Epidermal melanocyte (primary cell): ENCODE results near the gene NACC2.
A peak's percentile ranks its signal among the peaks of the same experiment; 100 is the strongest.
"Not testable (repeated sequence)": the region's sequence is repeated elsewhere in the genome, so short reads cannot be mapped to it uniquely, and the experiment has no call there.

ENCODE experiments used
- DNase-seq: peaks from one replicate; pipeline ENCODE4 v3.0.0; 2011; ENCODE audit warnings: low spot score; ENCODE audit not compliant: insufficient read length

NACC2 gene

DNA sequence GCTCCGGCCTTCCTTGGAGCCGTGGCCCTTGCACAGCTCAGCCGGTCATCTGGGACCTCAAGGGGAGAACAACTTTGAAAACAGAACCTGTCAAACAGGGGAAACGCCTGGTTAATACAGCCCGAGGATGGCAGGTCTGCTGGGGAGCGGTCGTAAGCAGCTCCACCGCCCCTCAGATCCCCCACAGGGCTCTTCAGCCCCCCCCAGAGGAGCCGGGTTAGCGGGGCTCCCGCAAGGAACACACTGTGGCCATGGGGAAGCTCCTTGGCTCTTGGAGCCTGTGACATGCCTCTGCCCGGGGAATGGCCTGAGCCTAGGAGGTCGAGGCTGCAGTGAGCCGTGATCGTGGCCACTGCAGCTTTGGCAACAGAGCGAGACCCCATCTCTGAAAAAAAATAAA lies 16.8 kb upstream of the NACC2 start:
- DNase-seq = no peak

DNA sequence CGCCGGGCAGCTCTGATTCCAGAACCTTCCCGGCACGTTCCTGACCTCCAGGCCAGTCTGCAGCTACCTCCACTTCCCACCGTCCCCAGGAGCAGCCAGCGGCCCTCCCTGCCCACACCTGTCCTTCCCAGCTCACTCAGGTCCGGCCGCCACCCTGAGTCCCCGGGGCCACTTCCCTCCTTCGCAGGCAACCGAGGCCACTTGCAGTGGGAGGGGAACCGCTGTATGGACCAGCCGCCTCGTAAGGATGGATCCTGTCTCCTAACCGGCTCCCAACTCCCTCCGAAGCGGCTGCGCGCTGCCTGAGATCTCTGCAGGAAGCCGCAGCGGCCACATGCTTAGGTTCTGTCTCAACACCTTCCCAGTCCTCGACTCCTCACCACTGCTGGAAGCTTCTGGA lies 16.1 kb upstream of the NACC2 start:
- no peak for DNase-seq

DNA sequence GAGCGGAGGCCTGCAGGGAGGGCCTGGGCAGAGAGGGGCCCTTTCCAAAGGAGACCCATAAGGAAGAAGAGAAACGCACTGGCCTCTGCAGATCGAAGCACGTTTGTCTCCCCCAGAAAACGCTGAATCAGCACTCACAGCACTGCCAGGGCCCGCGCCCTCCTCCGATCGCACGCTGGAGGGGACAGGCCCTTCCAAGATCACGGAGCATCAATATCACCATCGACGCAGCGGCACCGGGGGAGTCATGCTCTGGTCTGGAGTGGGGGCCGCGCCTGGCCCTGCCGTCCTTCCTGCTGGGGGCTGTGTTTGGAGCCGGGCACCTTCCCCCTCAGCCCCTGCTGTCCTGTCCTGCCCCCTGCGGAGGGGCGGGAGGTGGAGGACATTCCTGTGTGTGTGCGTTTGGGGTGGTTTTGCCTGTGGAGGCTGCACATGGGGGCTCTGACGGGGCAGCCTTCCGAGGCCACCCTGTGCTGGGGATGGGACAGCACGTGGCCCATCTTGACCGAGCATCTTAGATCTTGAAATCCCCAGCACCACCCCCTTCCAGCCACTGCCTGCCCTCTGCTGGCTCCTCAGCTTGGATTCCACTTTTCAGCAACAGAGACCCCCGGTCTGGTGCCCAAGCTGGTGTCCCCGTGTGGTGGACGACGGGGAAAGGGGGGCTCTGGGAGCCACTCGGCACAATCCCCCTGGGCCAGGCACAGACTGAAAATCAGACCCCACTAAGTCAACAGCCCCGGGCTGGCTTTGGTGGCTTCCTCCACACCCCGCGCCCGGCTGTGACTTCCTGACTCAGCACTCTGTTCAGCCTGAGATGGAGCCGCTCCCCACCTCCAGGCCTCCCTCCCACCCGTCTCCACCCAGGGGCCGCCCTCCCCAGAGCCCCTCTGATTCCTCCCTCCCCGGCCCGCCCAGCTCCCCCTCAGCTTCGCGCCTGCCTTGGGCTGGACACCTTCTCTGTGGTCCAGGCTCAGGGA lies 15.3 kb upstream of the NACC2 start:
- DNase-seq = no peak

DNA sequence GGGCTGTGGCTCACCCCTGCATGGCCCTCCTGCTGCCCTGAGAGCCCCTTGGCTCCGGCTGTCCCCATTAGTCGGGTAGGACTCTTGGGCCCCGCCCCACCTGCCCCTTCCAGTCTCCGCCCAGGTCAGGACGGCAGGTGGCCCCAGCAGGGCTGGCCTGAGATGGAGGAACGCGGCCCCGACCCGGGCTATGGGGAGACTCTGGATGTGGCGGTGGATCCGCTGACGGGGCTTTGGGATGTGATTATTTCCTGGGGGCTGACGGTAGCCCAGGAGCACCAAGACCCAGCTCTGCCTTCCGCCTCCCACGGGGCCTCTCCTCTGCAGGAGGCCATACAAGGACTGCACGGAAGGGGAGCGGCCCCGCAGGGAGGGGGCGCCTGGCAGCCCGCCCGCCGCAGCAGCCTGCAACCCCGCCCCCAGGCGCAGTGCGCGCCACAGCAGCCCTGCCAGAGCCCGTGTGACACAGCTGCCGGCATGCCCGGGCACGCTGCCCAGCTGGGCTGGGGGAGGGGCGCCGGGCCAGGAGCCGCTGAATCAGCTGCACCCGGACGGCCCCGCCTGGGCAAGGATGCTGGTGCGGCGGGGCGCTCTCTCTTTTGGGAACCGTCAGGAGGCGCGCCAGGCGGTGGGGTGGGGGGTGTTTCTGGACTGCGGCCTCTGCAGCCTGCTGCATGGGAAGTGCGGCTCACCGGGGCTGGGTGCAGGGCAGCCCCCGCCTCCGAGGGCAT lies 14.4 kb upstream of the NACC2 start:
- peak; percentile 99 for DNase-seq

DNA sequence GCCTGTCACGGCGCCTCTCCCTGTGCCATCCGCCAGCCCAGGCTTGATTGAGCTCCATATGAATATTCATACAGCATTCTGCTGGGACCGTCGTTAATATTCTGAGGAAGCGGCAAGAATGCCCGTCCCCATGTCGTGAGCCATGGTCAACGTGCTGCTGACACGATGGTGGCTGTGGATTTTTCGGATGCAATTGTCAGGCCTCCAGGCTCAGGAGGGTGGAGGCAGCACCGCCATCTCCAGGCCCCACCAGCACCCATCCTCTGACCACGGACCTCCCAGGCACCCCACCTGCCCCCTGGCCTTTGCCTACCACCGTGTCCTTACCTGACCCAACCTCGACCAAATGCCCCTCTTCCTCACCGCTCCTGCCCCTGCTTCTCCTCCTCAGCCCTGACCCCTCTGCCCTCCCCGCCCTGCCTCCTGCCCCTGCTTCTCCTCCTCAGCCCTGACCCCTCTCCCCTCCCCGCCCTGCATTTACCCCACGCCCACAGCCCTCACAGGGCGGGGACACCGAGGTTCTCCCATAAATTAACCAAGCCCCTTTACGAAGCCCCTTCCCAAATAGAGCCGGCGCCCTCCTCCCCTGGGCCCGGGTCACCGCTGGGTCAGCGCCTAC lies 13.7 kb upstream of the NACC2 start:
- DNase-seq = no peak

DNA sequence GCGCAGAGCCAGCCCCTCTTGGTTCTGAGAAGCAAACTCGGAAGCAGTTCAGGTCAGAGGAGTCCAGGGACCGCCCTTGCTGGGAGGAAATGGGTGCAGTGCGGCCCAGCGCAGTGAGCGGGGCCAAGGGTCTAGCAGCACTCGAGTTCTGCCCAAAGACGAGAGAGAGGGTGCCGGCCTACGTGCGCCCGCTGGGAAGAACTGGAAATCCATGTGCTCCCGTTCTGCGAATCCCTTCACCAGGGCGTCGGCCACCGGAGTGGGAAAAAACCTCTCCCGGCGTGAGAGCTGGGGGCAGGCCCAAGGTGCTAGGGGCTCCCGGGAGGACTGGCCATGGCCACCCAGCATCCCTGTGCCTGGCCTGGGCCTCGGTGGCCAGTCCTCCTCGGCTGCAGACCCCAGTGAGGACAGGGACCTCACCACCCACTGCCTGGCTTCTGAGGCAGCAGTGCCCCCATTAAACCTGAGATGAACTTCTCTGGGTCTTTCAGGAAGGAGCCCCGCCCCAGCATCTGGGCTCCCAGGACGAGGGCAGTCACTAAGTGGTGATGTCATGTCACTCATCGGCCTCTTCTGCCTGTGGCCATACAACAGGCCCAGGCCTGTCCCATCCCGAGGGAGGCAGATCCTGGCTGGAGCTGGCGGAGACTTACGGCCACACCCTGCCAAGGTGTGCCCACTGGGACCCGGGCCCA lies 13.0 kb upstream of the NACC2 start:
- DNase-seq = no peak

DNA sequence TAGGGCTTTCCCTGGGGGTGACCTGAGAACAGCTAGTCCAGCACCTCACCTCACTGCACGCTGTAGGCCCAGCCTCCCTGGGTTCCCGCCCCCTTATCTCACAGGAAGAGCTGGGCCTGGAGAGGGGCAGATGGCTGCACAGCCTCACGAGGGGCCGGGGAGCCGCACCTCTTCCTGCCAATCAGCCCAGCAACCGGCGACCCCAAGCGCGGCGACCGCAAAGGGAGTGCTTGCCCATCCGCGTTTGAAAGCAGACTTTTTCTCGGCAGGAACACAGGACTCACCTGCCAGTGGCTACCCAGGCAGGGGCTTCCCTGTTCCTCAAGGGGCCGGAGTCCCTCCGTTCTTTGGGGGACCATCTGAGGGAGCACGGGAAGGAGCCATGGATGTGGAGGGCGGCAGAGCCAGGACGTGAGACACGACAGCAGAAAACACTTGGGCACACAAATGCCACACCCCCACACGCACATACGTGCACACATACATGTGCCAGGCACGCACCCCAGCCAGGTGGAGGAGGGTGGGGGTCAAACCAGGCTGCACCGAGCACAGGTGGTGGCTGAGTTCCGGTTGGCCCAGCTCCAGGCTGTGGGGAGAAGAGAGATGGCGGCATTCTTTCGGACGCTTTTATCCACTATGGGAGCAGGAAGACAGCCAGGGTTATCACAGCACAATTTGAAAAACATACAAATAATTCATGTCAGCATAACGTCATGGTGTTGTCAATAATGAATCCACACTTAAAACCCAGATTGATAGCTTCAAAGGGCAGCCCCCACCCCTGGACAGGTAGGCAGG lies 12.3 kb upstream of the NACC2 start:
- DNase-seq = no peak

DNA sequence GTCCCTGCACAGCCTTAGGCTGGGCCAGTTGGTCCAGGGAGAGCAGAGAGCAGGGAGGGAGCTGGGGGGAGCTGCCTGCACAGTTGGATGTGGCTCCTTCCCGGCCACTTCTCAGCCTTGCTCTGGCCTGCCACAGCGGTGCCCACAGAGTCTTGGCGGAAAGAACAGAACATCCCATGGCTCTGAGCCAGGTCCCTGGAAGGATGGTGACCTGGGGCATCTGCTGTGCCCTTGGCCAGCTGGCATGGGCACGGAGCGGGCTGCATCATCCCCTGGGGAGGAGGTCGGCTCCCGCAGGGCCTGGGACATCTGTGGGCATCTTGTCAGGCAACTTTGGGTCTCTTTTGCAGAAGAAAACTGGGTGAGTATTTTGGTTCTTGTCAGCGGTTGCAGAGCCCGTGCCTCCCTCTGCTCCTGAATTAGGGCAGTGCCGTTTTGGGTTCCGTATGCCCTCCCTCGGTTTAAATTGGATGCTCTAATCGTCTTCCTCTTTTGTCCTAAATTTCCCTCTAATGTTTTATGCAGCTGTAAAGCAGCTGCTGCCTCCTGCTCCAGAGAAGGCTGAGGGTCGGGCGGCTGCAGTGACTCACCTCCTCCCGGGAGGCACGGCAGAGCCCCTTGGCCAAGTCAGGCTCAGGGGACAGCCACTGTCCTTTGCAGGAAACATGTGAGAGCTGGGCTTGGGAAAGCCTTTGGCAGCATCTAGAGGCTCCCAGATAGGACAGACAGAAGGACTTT lies 10.5 kb upstream of the NACC2 start:
- DNase-seq = peak; percentile 72

DNA sequence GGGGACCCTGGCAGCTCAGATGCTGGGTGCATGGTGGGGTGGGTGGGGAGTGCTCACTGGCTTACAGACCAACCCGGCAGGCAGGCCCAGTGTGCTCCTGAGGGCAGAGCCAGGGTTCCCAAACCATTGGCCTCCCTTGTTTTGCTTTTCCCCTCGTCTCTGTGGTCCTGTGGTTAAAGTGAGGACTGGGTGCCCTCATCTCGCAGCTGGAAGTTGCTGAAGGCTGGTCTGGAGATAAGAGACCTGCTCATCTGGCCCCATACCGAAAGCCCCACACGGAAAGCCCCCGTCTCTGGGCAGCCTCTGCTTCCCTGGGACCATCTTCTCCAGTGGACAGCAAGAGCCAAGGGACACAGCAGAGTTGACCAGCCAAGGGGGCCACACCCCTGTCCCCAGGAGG lies 9.8 kb upstream of the NACC2 start:
- DNase-seq = no peak

DNA sequence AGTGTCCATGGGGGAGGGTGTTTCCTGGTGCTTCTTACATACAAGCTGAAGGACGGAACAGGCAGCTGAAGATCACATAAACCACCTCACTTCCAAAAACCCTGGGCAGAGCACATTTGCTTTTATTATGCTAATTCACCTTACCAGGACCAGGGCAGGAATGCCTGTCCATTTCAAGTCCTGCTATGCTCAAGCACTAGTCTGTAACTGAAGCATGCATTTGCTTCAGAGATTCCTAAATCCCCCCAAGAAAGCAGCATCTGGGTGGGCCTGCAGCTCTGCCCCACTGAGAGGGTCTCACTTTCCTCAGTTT lies 9.4 kb upstream of the NACC2 start:
- DNase-seq = no peak

DNA sequence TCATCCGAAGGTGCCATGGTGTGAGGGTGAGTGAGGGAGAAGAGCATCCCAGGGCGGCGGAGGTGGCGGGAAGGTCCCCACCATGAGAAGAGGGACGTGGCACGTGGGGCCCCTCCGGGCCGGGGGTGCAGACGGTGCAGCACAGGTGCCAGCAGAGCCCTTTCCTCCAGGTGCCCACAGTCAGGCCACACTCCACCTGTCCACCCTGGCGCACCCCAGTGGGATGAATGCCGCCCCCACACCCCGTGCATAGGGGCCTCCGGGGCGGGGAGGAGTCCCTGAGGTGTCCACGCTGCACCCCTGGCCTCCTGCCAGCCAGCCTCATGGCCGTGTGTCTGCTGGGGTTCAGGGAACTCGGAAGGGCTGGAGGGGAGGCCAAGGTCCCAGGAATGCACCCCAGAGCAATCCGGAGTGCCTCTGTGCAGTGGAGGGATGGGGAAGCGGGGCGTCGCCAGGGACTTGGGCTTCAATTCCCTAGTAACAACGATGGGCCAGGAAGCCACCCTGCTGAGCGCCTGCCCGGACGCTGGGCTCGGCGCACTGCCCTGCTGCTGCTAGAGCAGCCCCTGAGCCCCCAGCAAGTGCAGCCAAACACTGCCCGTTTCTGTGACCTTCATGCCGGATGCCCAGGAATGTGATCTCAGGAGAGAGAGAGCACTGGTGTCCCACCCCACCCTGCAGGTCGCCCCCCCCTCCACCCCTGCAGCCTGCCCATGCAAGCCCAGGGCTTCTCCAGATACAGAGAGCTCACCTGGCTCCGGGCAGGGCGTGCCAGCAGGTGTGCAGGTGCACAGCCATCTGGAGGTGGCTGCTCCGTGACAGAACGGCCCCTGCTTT lies 8.8 kb upstream of the NACC2 start:
- DNase-seq = no peak

DNA sequence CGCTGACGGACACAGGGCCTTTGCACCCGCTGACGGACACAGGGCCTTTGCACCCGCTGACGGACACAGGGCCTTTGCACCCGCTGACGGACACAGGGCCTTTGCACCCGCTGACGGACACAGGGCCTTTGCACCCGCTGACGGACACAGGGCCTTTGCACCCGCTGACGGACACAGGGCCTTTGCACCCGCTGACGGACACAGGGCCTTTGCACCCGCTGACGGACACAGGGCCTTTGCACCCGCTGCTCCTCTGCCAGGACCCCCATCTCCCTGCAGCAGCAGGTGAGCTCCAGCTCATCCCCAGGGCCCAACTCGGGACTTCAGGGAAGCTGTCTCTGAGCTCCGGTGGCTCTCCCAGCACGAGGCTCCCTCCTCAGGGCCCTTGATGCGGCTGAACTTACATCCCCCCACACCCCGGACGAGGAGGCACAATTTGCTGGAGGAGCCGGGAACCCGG lies 6.6 kb upstream of the NACC2 start:
- DNase-seq = not testable (repeated sequence)

DNA sequence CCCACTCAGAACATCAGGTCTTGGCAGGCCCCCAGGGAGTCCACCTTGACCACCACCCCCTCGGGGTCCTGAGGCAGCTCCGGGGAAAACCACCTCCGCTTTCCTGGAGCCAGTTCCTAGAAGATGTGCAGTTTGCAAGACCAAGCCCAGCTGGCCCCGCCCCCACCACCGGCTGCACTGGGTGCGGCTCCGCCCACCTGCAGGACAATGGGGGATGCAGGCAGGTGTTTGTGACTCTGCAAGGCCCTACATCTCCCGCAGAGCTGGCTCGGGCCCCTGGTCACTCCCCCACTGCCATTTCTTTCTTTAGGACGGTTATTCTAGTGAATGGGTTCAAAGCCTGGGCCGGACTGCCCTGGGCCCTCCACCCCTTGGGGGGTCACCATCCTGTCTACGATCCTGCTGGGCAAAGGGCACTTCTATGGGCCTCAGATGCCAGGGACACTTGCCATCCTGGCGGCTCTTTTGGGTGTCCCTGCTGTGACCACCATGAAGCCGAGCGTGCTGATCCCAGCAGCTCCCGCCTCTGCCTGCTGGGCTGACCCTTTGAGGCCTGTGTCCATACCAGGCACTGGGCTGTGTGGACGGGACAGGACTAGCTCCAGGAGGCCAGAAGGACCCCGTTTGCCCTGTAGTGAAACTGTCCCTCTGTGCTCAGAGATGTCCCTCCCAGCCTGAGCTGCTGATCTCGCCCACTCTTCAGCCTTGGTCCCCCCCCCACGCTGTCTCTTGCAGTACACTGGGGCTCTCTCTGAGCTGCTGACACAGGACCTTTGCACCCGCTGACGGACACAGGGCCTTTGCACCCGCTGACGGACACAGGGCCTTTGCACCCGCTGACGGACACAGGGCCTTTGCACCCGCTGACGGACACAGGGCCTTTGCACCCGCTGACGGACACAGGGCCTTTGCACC lies 5.9 kb upstream of the NACC2 start:
- no peak for DNase-seq

DNA sequence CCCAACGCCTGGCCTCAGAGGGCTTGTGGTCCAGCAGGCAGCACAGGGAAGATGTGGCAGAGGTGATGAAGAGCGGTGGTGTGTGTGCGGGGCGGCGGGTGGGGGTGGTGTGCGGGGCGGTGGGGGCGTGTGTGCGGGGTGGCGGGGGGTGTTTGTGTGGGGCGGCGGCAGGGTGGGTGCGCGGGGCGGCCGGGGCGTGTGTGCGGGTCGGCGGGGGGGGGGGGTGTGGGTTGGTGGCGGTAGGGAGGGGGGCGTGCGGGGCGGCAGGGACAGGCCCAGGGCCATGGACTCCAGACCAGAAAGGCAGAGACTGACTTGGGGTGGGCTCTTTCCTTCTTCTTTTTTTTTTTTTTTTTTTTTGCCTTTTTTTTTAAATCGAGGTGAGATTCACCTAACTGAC lies 4.5 kb upstream of the NACC2 start:
- no peak for DNase-seq

DNA sequence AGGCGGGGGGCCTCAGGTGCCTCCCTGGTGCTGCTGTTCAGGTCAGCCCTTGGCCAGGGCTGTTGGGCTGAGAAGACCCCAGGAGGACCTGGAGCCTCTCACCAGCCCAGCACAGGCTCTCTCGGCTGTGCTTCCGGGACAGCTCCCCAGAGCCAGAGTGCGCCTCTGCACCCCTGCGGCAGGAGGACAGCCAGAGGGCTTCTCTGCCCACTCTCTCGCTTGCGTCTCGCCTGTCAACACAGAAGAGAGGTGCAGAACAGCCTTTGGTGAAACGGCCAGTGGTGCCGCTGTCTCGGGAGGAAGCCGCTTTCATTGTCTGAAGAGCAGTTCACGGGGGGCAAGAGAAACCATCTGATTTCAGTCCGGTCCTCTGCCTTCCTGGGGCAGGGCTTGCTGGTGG lies 3.8 kb upstream of the NACC2 start:
- no peak for DNase-seq

DNA sequence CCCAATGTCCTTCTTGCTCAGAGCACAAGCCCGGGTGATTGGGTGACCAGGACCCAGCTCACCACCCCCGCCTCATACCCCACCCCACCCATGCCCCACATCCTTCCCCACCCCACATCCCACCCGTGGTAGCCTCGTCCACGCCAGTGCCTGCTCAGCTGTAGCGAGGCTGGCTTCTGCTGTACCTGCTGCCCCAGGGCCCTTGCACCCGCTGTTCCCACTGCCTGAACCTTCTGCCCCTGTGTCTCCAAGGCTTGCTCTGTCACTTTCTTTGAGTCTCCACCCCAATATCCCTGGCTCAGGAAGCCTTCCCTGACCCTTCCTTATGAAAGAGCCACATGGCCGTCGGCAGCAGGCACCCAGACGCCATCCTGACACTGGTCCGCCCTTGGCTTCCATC lies 3.1 kb upstream of the NACC2 start:
- DNase-seq = no peak

DNA sequence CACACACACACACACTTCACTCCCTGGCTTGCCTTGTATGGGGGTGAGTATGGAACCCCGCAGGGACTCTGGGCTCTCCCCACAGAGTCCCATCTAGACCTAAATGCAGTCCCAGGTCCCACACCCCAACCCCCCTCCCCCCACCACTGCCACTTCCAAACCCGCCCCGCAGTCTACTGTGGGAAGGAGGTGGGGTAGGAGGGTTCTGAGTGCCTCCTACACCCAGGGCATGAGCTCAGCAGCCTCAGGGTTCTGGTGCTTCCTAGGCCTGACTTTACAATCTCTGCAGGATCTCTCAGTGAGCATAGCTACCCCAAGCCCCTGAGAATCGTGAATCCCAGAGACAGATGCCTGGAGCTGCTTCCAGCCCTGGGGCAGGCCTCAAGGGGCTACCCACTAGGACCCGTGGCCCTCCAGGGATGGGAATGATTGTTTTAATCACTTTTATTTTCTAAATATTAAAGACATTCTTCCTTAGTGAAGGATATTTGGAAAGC lies 1.5 kb upstream of the NACC2 start:
- DNase-seq = no peak
